ENCODE measurements around the gene REV3L. TPM values are rescaled to one million over a fixed set of nuclear protein-coding genes. Genes with fewer than 3 reads are reported as not detected.

The REV3L gene
- total and polyA plus RNA-seq, 9 of the 15 experiments (the other 6 are each of a cell fraction or from before 2014, with no cell fraction given) = 5.5 to 24.4 (median 14.4) TPM

GRCh38 chr6:111259089-111259831, 223.8 kb downstream of the REV3L start (continued):
- TF ChIP-seq, protein P1, sequence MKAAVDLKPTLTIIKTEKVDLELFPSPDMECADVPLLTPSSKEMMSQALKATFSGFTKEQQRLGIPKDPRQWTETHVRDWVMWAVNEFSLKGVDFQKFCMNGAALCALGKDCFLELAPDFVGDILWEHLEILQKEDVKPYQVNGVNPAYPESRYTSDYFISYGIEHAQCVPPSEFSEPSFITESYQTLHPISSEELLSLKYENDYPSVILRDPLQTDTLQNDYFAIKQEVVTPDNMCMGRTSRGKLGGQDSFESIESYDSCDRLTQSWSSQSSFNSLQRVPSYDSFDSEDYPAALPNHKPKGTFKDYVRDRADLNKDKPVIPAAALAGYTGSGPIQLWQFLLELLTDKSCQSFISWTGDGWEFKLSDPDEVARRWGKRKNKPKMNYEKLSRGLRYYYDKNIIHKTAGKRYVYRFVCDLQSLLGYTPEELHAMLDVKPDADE (conservative IDR thresholded peaks at IDR 0.05; ENCODE audit: control insufficient read depth, low read depth, low read length) = no peak
- TF ChIP-seq KLF6 (CRISPR knock-in tag; IDR thresholded peaks at IDR 0.05; ENCODE audit: borderline replicate concordance) = 0 out of 2 replicates have a peak, but pooled peaks have one; percentile 27
- TF ChIP-seq SRF (CRISPR knock-in tag; IDR thresholded peaks at IDR 0.05) = peak in 1 of 2 experiments; percentile 31; a peak in 1 of 4 replicates
- TF ChIP-seq BCOR (IDR thresholded peaks at IDR 0.05) = peak; percentile 99; the same call in 1 of the 2 replicates
- TF ChIP-seq ZFPM2 (CRISPR knock-in tag; IDR thresholded peaks at IDR 0.05) = 0 out of 2 replicates have a peak, but pooled peaks have one; percentile 29
- TF ChIP-seq DNMT1 (IDR thresholded peaks at IDR 0.05) = no peak
- TF ChIP-seq ZNF75A (CRISPR knock-in tag; IDR thresholded peaks at IDR 0.05) = no peak
- TF ChIP-seq U2AF1 (optimal IDR thresholded peaks at IDR 0.05; ENCODE audit: low read depth, low read length) = no peak
- TF ChIP-seq CBX3 (IDR thresholded peaks at IDR 0.05; ENCODE audit: borderline replicate concordance in 1 of 2, low read length in 2 of 2) = peak in 1 of 2 experiments; percentile 69; a peak in 1 of 3 replicates
- TF ChIP-seq, protein P2, sequence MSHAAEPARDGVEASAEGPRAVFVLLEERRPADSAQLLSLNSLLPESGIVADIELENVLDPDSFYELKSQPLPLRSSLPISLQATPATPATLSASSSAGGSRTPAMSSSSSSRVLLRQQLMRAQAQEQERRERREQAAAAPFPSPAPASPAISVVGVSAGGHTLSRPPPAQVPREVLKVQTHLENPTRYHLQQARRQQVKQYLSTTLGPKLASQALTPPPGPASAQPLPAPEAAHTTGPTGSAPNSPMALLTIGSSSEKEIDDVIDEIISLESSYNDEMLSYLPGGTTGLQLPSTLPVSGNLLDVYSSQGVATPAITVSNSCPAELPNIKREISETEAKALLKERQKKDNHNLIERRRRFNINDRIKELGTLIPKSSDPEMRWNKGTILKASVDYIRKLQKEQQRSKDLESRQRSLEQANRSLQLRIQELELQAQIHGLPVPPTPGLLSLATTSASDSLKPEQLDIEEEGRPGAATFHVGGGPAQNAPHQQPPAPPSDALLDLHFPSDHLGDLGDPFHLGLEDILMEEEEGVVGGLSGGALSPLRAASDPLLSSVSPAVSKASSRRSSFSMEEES (CRISPR knock-in tag; IDR thresholded peaks at IDR 0.05) = peak; percentile 93
- TF ChIP-seq ZNF324 (CRISPR knock-in tag; IDR thresholded peaks at IDR 0.05) = no peak
- TF ChIP-seq ZNF224 (CRISPR knock-in tag; IDR thresholded peaks at IDR 0.05) = peak; percentile 84; the same call in 1 of the 2 replicates
- TF ChIP-seq ELK1 (CRISPR knock-in tag; IDR thresholded peaks at IDR 0.05) = no peak
- peak; percentile 33; the same call in 1 of the 2 replicates for TF ChIP-seq SREBF1 (IDR thresholded peaks at IDR 0.05; ENCODE audit: borderline replicate concordance, low read depth, low read length)
- TF ChIP-seq SP2 (IDR thresholded peaks at IDR 0.05; ENCODE audit: extremely low read depth, low read depth, low read length, poor library complexity, severe bottlenecking) = no peak
- no peak for TF ChIP-seq MED1 (CRISPR knock-in tag; IDR thresholded peaks at IDR 0.05; ENCODE audit: borderline replicate concordance)
- no peak for TF ChIP-seq YBX1 (IDR thresholded peaks at IDR 0.05)
- no peak for TF ChIP-seq RBM22 (IDR thresholded peaks at IDR 0.05; ENCODE audit: low read depth, low read length, poor library complexity, severe bottlenecking)
- TF ChIP-seq ZNF12 (CRISPR knock-in tag; IDR thresholded peaks at IDR 0.05) = no peak
- TF ChIP-seq MCM5 (IDR thresholded peaks at IDR 0.05; ENCODE audit: low read depth) = no peak
- no peak for TF ChIP-seq ZNF133 (CRISPR knock-in tag; IDR thresholded peaks at IDR 0.05)
- peak in 1 of 2 experiments; percentile 51; a peak in 1 of 4 replicates for TF ChIP-seq FOXA3 (CRISPR knock-in tag; conservative IDR thresholded peaks at IDR 0.05 in 1 of 2, IDR thresholded peaks at IDR 0.05 in 1 of 2)
- peak; percentile 87; the same call in 1 of the 2 replicates for TF ChIP-seq ZNF511 (CRISPR knock-in tag; IDR thresholded peaks at IDR 0.05)
